Measurements from ENCODE around the gene EEF1G.
A peak's percentile ranks its signal among the peaks of the same experiment; 100 is the strongest.

DNA sequence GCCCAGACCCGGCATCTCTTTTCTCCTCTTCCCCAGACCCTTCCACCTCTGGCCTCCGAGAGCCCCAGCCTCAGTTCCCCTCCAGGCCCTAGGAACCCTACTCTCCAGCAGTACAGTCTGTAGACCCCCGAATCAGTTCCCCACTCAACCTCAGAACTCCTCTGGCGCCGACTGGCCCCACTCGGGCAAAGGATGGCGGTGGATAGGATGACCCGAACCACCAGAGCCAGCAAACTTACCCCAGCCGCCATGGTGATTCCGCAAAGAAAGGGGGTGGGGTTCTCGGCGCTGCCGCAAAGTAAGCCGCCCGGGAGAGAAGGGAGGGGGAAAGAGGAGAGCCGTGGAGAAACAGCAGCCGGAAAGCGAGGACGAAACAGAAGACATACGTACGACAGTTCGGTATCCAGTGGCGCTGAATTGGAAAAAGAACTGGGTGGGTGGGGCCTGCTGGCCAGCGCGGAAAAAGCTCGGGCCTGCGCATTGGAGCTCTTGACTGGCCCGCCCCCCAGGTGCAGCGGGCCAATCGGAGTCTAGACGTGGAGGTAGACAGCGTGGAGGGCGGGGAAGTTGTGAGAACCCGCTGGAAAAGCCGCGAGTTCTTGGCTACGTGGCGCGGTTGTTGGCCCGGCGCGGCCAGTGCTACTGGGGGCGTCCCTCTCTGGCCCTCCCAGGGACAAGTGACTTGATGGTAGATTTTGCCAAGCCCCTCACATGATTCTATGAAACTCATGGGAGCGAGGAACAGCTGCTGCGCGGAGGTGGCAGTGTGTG lies at the start of gene EEF1G:
- peak; percentile 49 for TF ChIP-seq POLR2A (IDR thresholded peaks at IDR 0.05; ENCODE audit: low read depth)
- TF ChIP-seq, protein P1, sequence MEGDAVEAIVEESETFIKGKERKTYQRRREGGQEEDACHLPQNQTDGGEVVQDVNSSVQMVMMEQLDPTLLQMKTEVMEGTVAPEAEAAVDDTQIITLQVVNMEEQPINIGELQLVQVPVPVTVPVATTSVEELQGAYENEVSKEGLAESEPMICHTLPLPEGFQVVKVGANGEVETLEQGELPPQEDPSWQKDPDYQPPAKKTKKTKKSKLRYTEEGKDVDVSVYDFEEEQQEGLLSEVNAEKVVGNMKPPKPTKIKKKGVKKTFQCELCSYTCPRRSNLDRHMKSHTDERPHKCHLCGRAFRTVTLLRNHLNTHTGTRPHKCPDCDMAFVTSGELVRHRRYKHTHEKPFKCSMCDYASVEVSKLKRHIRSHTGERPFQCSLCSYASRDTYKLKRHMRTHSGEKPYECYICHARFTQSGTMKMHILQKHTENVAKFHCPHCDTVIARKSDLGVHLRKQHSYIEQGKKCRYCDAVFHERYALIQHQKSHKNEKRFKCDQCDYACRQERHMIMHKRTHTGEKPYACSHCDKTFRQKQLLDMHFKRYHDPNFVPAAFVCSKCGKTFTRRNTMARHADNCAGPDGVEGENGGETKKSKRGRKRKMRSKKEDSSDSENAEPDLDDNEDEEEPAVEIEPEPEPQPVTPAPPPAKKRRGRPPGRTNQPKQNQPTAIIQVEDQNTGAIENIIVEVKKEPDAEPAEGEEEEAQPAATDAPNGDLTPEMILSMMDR (IDR thresholded peaks at IDR 0.05): peak in 1 of 3 experiments; percentile 25
